ENCODE results near the gene IGFBP2.
"Not testable (repeated sequence)": the region's sequence is repeated elsewhere in the genome, so short reads cannot be mapped to it uniquely, and the experiment has no call there.

IGFBP2 gene

DNA sequence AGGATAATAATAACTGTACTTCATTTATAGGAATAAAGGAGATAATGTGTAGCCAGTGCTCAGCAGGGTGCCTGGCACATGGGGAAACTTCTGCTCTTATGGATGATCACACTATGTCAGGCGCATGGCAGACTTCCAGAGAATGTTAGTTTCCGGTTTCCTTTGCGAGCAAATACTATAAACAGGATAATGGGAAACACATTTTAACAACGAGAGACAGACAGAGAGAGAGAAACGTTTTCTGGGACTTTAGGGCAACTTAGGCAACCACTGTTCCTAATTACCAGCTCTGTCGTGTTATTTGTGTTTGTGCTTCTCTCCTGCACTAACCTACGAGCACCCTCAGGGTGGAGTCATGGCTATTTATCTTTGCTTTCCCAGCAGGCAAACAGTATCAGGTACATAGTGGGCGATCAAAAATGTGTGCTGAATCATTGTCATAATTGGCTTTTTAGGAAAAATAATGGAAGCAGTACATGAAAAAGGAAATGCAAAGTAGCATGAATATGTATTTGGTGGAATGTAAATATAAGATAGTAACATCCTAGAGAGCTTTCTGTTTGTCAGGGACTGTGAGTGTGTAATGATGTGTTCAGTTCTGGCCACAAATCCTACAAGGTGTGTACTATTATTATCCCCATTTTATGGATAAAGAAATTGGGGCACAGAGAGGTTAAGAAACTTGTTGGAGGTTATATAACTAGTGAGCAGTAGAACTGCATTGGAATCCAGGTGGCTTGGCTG, 36.8 kb upstream of the IGFBP2 start:
- Histone ChIP-seq H3K79me2 (ENCODE audit: insufficient read depth, low read length) (no peaks in the 10 kb centered on the region), H4K20me1 (ENCODE audit: low read depth, low read length) (no peaks in the 10 kb centered on the region), H3K36me3 (ENCODE audit: low read length) (no peaks in the 10 kb centered on the region), H3K27ac (ENCODE audit: low read depth, low read length) (no peak overlapping the region), H2AFZ (ENCODE audit: low read depth, low read length, severe bottlenecking) (no peak overlapping the region), H3K9me3 (ENCODE audit: insufficient read depth, low read length) (no peaks in the 10 kb centered on the region), H3K27me3 (ENCODE audit: low read length) (no peaks in the 10 kb centered on the region), H3K4me3 (ENCODE audit: insufficient read depth, low read length, poor library complexity, severe bottlenecking) (no peak overlapping the region), H3K9ac (ENCODE audit: low read length) (no peak overlapping the region), H3F3A (ENCODE audit: insufficient read depth) (no peaks in the 10 kb centered on the region), H3K9me2 (replicated peaks; ENCODE audit: insufficient read depth, low read length) (no peaks in the 10 kb centered on the region), H3K4me2 (ENCODE audit: low read depth, low read length, poor library complexity, severe bottlenecking) (no peak overlapping the region)
- TF ChIP-seq EZH2phosphoT487 (conservative IDR thresholded peaks at IDR 0.05; ENCODE audit: low read length) = no peak
- TF ChIP-seq CTCF (IDR thresholded peaks at IDR 0.05; ENCODE audit: insufficient read depth, low read length, poor library complexity, severe bottlenecking) = no peak

DNA sequence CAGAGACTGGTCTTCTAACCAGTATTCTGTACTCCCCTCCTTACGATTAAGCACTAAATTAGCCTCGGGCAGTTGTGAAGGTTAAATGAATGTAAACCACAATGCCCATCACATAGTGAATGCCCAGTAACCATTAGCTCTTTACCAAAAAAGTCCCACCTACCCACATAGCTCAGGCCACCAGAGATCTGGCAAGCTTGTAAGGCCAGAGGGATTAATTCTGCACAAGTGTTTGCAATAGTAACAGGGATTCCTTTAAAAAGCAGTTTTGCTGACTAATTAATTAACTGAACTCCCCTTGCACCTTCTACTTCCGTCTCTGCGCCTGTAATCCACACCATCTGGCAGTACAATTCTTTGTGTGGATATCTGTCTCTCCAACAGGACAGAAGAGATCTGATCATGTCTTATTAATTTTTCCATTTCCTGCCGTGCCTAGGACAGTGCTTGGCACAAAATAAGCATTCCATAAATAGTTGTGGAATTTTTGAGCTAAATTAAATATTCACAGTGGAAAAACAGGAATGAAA, 36.2 kb upstream of the IGFBP2 start:
- no peaks in the 10 kb centered on the region for H3K27me3 ChIP-seq (ENCODE audit: low read length)
- H3K4me2 ChIP-seq (ENCODE audit: low read depth, low read length, poor library complexity, severe bottlenecking) = no peak overlapping the region
- H3K9ac ChIP-seq (ENCODE audit: low read length) = no peak overlapping the region
- H3K36me3 ChIP-seq (ENCODE audit: low read length) = no peaks in the 10 kb centered on the region
- H3K79me2 ChIP-seq (ENCODE audit: insufficient read depth, low read length) = no peaks in the 10 kb centered on the region
- H3K27ac ChIP-seq (ENCODE audit: low read depth, low read length) = no peak overlapping the region
- H3F3A ChIP-seq (ENCODE audit: insufficient read depth) = no peaks in the 10 kb centered on the region
- no peaks in the 10 kb centered on the region for H3K9me3 ChIP-seq (ENCODE audit: insufficient read depth, low read length)
- TF ChIP-seq CTCF (IDR thresholded peaks at IDR 0.05; ENCODE audit: insufficient read depth, low read length, poor library complexity, severe bottlenecking) = no peak
- TF ChIP-seq EZH2phosphoT487 (conservative IDR thresholded peaks at IDR 0.05; ENCODE audit: low read length) = no peak
- no peaks in the 10 kb centered on the region for H3K9me2 ChIP-seq (replicated peaks; ENCODE audit: insufficient read depth, low read length)
- no peak overlapping the region for H3K4me3 ChIP-seq (ENCODE audit: insufficient read depth, low read length, poor library complexity, severe bottlenecking)
- H4K20me1 ChIP-seq (ENCODE audit: low read depth, low read length) = no peaks in the 10 kb centered on the region
- H2AFZ ChIP-seq (ENCODE audit: low read depth, low read length, severe bottlenecking) = no peak overlapping the region

- H3K79me2 ChIP-seq (ENCODE audit: insufficient read depth, low read length); H3F3A ChIP-seq (ENCODE audit: insufficient read depth); H4K20me1 ChIP-seq (ENCODE audit: low read depth, low read length); H3K9me3 ChIP-seq (ENCODE audit: insufficient read depth, low read length); H3K36me3 ChIP-seq (ENCODE audit: low read length); H2AFZ ChIP-seq (ENCODE audit: low read depth, low read length, severe bottlenecking); H3K4me3 ChIP-seq (ENCODE audit: insufficient read depth, low read length, poor library complexity, severe bottlenecking); H3K27ac ChIP-seq (ENCODE audit: low read depth, low read length); H3K4me2 ChIP-seq (ENCODE audit: low read depth, low read length, poor library complexity, severe bottlenecking); H3K9ac ChIP-seq (ENCODE audit: low read length); H3K27me3 ChIP-seq (ENCODE audit: low read length); H3K9me2 ChIP-seq (replicated peaks; ENCODE audit: insufficient read depth, low read length): not testable (repeated sequence)
Observed at GRCh38 chr2:216597825-216598224, 35.4 kb upstream of the IGFBP2 start.

DNA sequence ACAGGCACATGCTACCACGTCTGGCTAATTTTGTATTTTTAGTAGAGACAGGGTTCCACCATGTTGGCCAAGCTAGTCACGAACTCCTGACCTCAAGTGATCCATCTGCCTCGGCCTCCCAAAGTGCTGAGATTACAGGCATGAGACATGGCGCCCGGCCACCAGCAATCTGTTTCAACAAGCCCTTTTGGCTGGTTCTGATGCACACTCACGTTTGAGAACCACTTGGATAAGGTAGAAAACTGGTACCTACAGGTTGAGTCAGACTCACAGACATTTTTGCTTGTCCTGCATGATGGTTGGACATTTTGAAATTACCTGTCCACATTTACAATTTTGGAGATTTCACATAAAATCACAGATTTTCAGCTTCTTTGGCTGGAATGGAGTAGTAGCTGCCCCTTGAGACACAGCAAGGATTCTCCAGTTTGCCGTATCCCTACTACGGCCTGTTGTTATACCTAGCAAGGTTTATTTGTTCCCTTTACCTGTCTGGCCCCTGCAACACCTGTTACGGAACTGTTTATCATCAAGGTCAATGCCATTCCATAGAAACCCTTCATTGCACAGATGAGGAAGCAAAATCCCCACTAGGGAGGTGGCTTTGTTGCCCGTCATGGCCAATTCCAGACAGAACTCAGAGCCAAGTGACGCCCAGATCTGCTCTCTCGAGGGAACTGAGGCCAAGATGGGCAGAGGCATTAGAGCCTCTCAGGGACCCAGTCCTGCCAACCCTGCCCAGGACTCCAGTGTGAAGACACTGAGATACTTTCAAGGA, 31.4 kb upstream of the IGFBP2 start:
- Histone ChIP-seq H3K27ac (ENCODE audit: low read depth, low read length) (no peak overlapping the region), H3F3A (ENCODE audit: insufficient read depth) (no peaks in the 10 kb centered on the region), H3K9ac (ENCODE audit: low read length) (no peak overlapping the region), H3K27me3 (ENCODE audit: low read length) (no peaks in the 10 kb centered on the region), H3K9me2 (replicated peaks; ENCODE audit: insufficient read depth, low read length) (no peaks in the 10 kb centered on the region), H3K4me3 (ENCODE audit: insufficient read depth, low read length, poor library complexity, severe bottlenecking) (no peak overlapping the region), H3K79me2 (ENCODE audit: insufficient read depth, low read length) (no peaks in the 10 kb centered on the region), H3K9me3 (ENCODE audit: insufficient read depth, low read length) (no peaks in the 10 kb centered on the region), H3K4me2 (ENCODE audit: low read depth, low read length, poor library complexity, severe bottlenecking) (no peak overlapping the region), H4K20me1 (ENCODE audit: low read depth, low read length) (no peaks in the 10 kb centered on the region), H2AFZ (ENCODE audit: low read depth, low read length, severe bottlenecking) (no peak overlapping the region), H3K36me3 (ENCODE audit: low read length) (no peaks in the 10 kb centered on the region)
- no peak for TF ChIP-seq EZH2phosphoT487 (conservative IDR thresholded peaks at IDR 0.05; ENCODE audit: low read length)
- no peak for TF ChIP-seq CTCF (IDR thresholded peaks at IDR 0.05; ENCODE audit: insufficient read depth, low read length, poor library complexity, severe bottlenecking)
